Prostate gland (tissue), 2 donors: ENCODE measurements around the gene COG2.

Experiments
- POLR2A ChIP-seq: fragments of 450-650 bp; IDR thresholded peaks from one replicate; pipeline ENCODE4 v1.6.1; 2016; ENCODE audit warnings: antibody characterized with exemption, mild to moderate bottlenecking
- TF ChIP-seq, protein P1 (sequence below), 4 experiments: fragments of 200-600 bp in 2 of 4; fragments of 450-650 bp in 2 of 4; sonication (generic) in 2 of 4; IDR thresholded peaks; 1 replicate in 3 of 4; 2 replicates in 1 of 4; pipeline ENCODE4 v1.5.1; 2016 to 2019; ENCODE audit warnings: antibody characterized with exemption in 4 of 4, mild to moderate bottlenecking in 2 of 4, moderate library complexity in 2 of 4

DNA sequence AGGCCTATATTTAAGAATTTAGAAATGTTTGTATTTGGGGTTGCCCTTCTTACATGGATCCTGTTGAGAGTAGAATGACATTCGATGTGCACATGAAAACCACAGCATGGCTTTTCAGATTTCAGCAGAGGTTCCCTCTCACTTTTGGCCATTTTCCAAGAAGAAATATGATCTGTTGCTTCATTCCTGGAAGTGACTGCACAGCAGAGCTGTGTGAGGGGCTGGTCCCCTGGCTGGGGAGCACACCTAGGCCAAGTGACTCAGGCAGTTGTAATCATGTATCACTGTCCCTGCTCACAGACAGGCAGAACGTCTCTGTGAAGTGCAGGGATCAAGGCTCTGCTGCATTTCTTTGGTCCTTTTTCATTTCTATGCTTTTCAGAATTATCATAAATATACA is 39.3 kb downstream of the COG2 start:
- TF ChIP-seq POLR2A: no peak
- TF ChIP-seq, protein P1, sequence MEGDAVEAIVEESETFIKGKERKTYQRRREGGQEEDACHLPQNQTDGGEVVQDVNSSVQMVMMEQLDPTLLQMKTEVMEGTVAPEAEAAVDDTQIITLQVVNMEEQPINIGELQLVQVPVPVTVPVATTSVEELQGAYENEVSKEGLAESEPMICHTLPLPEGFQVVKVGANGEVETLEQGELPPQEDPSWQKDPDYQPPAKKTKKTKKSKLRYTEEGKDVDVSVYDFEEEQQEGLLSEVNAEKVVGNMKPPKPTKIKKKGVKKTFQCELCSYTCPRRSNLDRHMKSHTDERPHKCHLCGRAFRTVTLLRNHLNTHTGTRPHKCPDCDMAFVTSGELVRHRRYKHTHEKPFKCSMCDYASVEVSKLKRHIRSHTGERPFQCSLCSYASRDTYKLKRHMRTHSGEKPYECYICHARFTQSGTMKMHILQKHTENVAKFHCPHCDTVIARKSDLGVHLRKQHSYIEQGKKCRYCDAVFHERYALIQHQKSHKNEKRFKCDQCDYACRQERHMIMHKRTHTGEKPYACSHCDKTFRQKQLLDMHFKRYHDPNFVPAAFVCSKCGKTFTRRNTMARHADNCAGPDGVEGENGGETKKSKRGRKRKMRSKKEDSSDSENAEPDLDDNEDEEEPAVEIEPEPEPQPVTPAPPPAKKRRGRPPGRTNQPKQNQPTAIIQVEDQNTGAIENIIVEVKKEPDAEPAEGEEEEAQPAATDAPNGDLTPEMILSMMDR (IDR thresholded peaks at IDR 0.05): no peak
